H1 (cell line): ENCODE measurements around the gene ARID1B. TPM values are rescaled to one million over a fixed set of nuclear protein-coding genes. Genes with fewer than 3 reads are reported as not detected.
A peak's percentile ranks its signal among the peaks of the same experiment; 100 is the strongest.

Experiments
- BACH1 ChIP-seq: IDR thresholded peaks from 2 replicates; pipeline ENCODE4 v1.6.1; 2012; ENCODE audit warnings: low read length, improper control_type of control experiment
- BCL11A ChIP-seq, 2 experiments: IDR thresholded peaks; one replicate each; pipeline ENCODE4 v1.6.1; 2011; ENCODE audit warnings: low read depth in 2 of 2, low read length in 2 of 2, mild to moderate bottlenecking in 2 of 2
- CEBPB ChIP-seq: IDR thresholded peaks from 2 replicates; pipeline ENCODE4 v1.6.1; 2012; ENCODE audit warnings: low read depth, low read length
- CHD1 ChIP-seq: IDR thresholded peaks from 2 replicates; pipeline ENCODE4 v1.6.1; 2012; ENCODE audit warnings: low read depth, low read length, improper control_type of control experiment
- SIRT6 ChIP-seq: IDR thresholded peaks from one replicate; pipeline ENCODE4 v1.7.1; 2012; ENCODE audit warnings: low read length, inconsistent platforms
- SP4 ChIP-seq: IDR thresholded peaks from 2 replicates; pipeline ENCODE4 v1.6.1; 2012; ENCODE audit warnings: low read length, inconsistent platforms
- TEAD4 ChIP-seq: IDR thresholded peaks from 2 replicates; pipeline ENCODE4 v1.6.1; 2012; ENCODE audit warnings: low read depth, low read length, inconsistent platforms, mixed read lengths
- YY1 ChIP-seq: IDR thresholded peaks from 2 replicates; pipeline ENCODE4 v1.6.1; 2011; ENCODE audit warnings: low read depth, mild to moderate bottlenecking, low read length
- polyA plus RNA-seq, 7 experiments: library from polyadenylated mRNA; depleted of rRNA in 3 of 7; stranded (reverse) in 5 of 7; unstranded in 2 of 7; fragments of >200 nt in 5 of 7; fragments of 200-250 nt in 2 of 7; gene quantifications; 1 replicate in 5 of 7; 2 replicates in 1 of 7; 4 replicates in 1 of 7; pipeline versions ENCODE4 v1.2.1 to v1.2.3, GENCODE V29; 2011 to 2013; ENCODE audit warnings: missing spikeins in 2 of 7, mixed read lengths in 2 of 7
- total RNA-seq: library from RNA; stranded (reverse); fragmentation: NEBNext Ultra II Directional; extraction: Animal tissue kit (Norgen Biotek cat#: 25700); gene quantifications from 2 replicates; pipeline ENCODE4 v1.2.1, GENCODE V29; 2021
- TF ChIP-seq, protein P1 (sequence below): IDR thresholded peaks from 2 replicates; pipeline ENCODE4 v1.6.1; 2012; ENCODE audit warnings: inconsistent platforms
- TF ChIP-seq, protein P2 (sequence below): IDR thresholded peaks from 2 replicates; pipeline ENCODE4 v1.6.1; 2011; ENCODE audit warnings: low read length, improper control_type of control experiment

Gene ARID1B
- total and polyA plus RNA-seq, 2 of the 8 experiments (the other 6 are each of a cell fraction or from before 2014, with no cell fraction given): 24.3 to 70.3 TPM

DNA sequence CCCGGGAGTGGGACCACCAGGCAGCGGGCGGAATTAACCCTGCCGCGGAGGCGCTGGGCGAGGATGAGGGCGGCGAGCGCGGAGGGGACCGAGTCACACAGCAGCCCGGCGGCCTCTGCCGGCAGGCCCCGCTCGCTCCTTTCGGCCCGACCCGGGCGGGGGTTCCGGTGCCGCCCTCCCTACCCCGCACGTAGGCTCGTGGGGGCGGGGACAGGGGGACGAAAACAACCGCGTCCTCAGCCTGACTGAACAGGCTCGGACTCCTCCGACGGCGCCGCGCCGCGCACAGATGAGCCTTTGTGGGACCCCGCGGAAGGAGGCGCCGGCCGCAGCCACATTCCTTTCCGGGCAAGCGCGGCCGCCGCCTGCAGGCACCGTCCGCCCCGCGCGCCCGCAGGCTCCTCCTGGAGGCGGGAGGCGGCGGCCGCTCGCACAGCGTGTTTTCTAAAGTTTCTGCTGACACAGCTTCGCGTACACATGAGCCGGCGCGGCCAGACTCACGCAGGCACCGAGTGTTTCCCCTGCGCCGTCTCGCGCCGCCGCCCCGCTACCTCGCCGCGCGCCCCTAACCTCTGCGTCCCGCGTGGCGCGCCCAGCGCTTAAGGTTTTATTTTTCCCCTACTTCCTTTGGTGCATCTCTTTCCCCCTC lies 244.3 kb downstream of the ARID1B start (continued):
- TF ChIP-seq, protein P1, sequence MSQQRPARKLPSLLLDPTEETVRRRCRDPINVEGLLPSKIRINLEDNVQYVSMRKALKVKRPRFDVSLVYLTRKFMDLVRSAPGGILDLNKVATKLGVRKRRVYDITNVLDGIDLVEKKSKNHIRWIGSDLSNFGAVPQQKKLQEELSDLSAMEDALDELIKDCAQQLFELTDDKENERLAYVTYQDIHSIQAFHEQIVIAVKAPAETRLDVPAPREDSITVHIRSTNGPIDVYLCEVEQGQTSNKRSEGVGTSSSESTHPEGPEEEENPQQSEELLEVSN: peak; percentile 25
- TF ChIP-seq CEBPB: no peak
- no peak for TF ChIP-seq SP4
- TF ChIP-seq TEAD4: peak; percentile 59
- no peak for TF ChIP-seq SIRT6
- no peak for TF ChIP-seq CHD1
- TF ChIP-seq BCL11A (IDR thresholded peaks at IDR 0.05; ENCODE audit: low read depth in 2 of 2, low read length in 2 of 2): no peak
- TF ChIP-seq BACH1: peak; percentile 62; the same call in 1 of the 2 replicates
- no peak; the same call in 1 of the 2 replicates for TF ChIP-seq YY1
- TF ChIP-seq, protein P2, sequence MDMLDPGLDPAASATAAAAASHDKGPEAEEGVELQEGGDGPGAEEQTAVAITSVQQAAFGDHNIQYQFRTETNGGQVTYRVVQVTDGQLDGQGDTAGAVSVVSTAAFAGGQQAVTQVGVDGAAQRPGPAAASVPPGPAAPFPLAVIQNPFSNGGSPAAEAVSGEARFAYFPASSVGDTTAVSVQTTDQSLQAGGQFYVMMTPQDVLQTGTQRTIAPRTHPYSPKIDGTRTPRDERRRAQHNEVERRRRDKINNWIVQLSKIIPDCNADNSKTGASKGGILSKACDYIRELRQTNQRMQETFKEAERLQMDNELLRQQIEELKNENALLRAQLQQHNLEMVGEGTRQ: no peak
